GM12878 (cell line): ENCODE data around the gene USF1. TPM values are rescaled to one million over a fixed set of nuclear protein-coding genes. Genes with fewer than 3 reads are reported as not detected.

ENCODE experiments used
- ATAC-seq: fragments of 200-7000 bp; cut with Tn5 transposase; 3 replicates; pipeline ENCODE4 v1.9.1; 2020; ENCODE audit warnings: mild to moderate bottlenecking, moderate library complexity
- BruUV-seq: library from RNA; stranded (reverse); fragments of 400-500 nt; replicated peaks from 2 replicates; lab custom pipeline; 2021; lab: Mats Ljungman, UMichigan
- CTCF ChIA-PET: fragments of 300-600 bp; sonication (Branson Sonifier 250); formaldehyde crosslinking; extraction: SDS; loops from one replicate; lab custom pipeline; 2021; ENCODE audit warnings: inconsistent platforms; lab: Yijun Ruan, JAX
- POLR2A ChIA-PET: fragments of 350-600 bp; formaldehyde crosslinking; extraction: SDS; loops from one replicate; lab custom pipeline; 2021; ENCODE audit warnings: inconsistent platforms; lab: Charles Lee
- RAD21 ChIA-PET: fragments of 300-600 bp; sonication (Branson Sonifier 250); formaldehyde crosslinking; loops from one replicate; lab custom pipeline; 2023; ENCODE audit warnings: antibody characterized with exemption; ENCODE audit not compliant: unreplicated experiment; lab: Charles Lee
- SMC1A ChIA-PET: fragments of 300-600 bp; sonication (Branson Sonifier 250); formaldehyde crosslinking; loops from one replicate; lab custom pipeline; 2023; ENCODE audit not compliant: unreplicated experiment, uncharacterized antibody; lab: Charles Lee
- DNase-seq: peaks from one replicate; pipeline ENCODE4 v3.0.0-alpha.2; 2011; ENCODE audit warnings: low read depth, low spot score
- FAIRE-seq: peaks from 3 replicates; lab custom pipeline; 2011; peaks lifted over from hg19 to GRCh38; lab: Jason Lieb, UNC
- H2AFZ ChIP-seq: 2 replicates; pipeline ENCODE4 v1.6.0; 2011; ENCODE audit warnings: low read depth, low read length, control low read depth; ENCODE audit not compliant: control insufficient read depth
- H3K27ac ChIP-seq: 2 replicates; pipeline ENCODE4 v1.5.1; 2011; ENCODE audit warnings: control low read depth; ENCODE audit not compliant: control insufficient read depth, insufficient read depth
- H3K27me3 ChIP-seq, 2 experiments: replicated peaks in 1 of 2; 2 replicates each; pipeline versions ENCODE4 v1.6.0 to v1.6.1; 2011; ENCODE audit warnings: low read length in 1 of 2; ENCODE audit not compliant: control insufficient read depth in 2 of 2, insufficient read depth in 2 of 2
- H3K36me3 ChIP-seq, 2 experiments: 2 replicates each; pipeline ENCODE4 v1.5.1; 2011; ENCODE audit warnings: low read length in 1 of 2; ENCODE audit not compliant: control insufficient read depth in 2 of 2, insufficient read depth in 2 of 2
- H3K4me1 ChIP-seq: 2 replicates; pipeline ENCODE4 v1.6.1; 2011; ENCODE audit warnings: mild to moderate bottlenecking, low read length, moderate library complexity, mixed read lengths; ENCODE audit not compliant: control insufficient read depth, insufficient read depth
- H3K4me2 ChIP-seq: 2 replicates; pipeline ENCODE4 v1.6.0; 2011; ENCODE audit warnings: control low read depth; ENCODE audit not compliant: control insufficient read depth, insufficient read depth
- H3K4me3 ChIP-seq: fragments of 200-600 bp; sonication (generic); 2 replicates; pipeline ENCODE4 v1.5.1; 2016
- H3K79me2 ChIP-seq: 2 replicates; pipeline ENCODE4 v1.6.0; 2011; ENCODE audit warnings: low read length; ENCODE audit not compliant: control insufficient read depth, insufficient read depth
- H3K9ac ChIP-seq: 2 replicates; pipeline ENCODE4 v1.8.0; 2011; ENCODE audit warnings: low read length, control low read depth, mixed read lengths; ENCODE audit not compliant: control insufficient read depth, insufficient read depth
- H3K9me3 ChIP-seq: replicated peaks from 3 replicates; pipeline ENCODE4 v1.5.1; 2011; ENCODE audit warnings: mild to moderate bottlenecking, low read length; ENCODE audit not compliant: control insufficient read depth, insufficient read depth
- H4K20me1 ChIP-seq: 2 replicates; pipeline ENCODE4 v1.6.0; 2011; ENCODE audit not compliant: control insufficient read depth, insufficient read depth
- HCFC1 ChIP-seq: fragments of 150-350 bp; IDR thresholded peaks from 2 replicates; pipeline ENCODE4 v1.6.1; 2014; ENCODE audit warnings: low read length
- IRF5 ChIP-seq: fragments of 450-650 bp; IDR thresholded peaks from 2 replicates; pipeline ENCODE4 v1.6.1; 2017; ENCODE audit warnings: borderline replicate concordance
- KAT2A ChIP-seq: conservative IDR thresholded peaks from 2 replicates; pipeline ENCODE4 v1.6.1; 2011; ENCODE audit warnings: low read depth, low read length; ENCODE audit not compliant: control insufficient read depth
- POU2F2 ChIP-seq: IDR thresholded peaks from 3 replicates; pipeline ENCODE4 v1.6.1; 2011; ENCODE audit warnings: low read depth, mild to moderate bottlenecking, low read length, borderline replicate concordance
- SMARCA5 ChIP-seq: fragments of 450-650 bp; IDR thresholded peaks from 2 replicates; pipeline ENCODE4 v1.6.1; 2017; ENCODE audit warnings: mild to moderate bottlenecking
- STAT3 ChIP-seq: IDR thresholded peaks from 2 replicates; pipeline ENCODE4 v1.6.1; 2011; ENCODE audit warnings: low read depth, low read length, improper control_type of control experiment
- WGBS: methylation state at CpG from one replicate; pipeline ENCODE4 v1.1.6; 2016; ENCODE audit warnings: low lambda C conversion rate; ENCODE audit not compliant: insufficient replicate concordance, insufficient coverage; ENCODE audit errors: missing lambda C conversion rate; 5-methylcytosine and 5-hydroxymethylcytosine counted together
- in situ Hi-C: fragments of 300-500 bp; cut with MboI; formaldehyde crosslinking; loops from 9 replicates; pipeline ENCODE4 v1.14.3; 2018; ENCODE audit warnings: mixed read lengths
- intact Hi-C: fragments of 100-400 bp; cut with micrococcal nuclease; formaldehyde crosslinking; loops from one replicate; pipeline ENCODE4 v1.14.2; 2022; ENCODE audit not compliant: unreplicated experiment
- polyA plus RNA-seq, 11 experiments: library from polyadenylated mRNA; depleted of rRNA in 4 of 11; unstranded in 6 of 11; stranded (reverse) in 5 of 11; fragments of >200 nt; fragmentation: Nextera tagmentation in 4 of 11; fragmentation: Illumina TruSeq in 1 of 11; extraction: Ambion mirVana in 4 of 11; extraction: Trizol in 1 of 11; gene quantifications; 1 replicate in 1 of 11; 2 replicates in 10 of 11; pipeline versions ENCODE4 v1.2.1 to v1.2.3, GENCODE V29; 2011 to 2016; ENCODE audit warnings: inconsistent platforms in 2 of 11, missing spikeins in 2 of 11, low read depth in 1 of 11
- total RNA-seq, 4 experiments: library from RNA; depleted of rRNA in 3 of 4; stranded (reverse); fragments of >200 nt in 3 of 4; fragmentation: Illumina TruSeq in 1 of 4; extraction: Trizol in 1 of 4; gene quantifications; 2 replicates each; pipeline versions ENCODE4 v1.2.1 to v1.2.3, GENCODE V29; 2013 to 2021
- TF ChIP-seq, protein P1 (sequence below): fragments of 450-650 bp; IDR thresholded peaks from 2 replicates; pipeline ENCODE4 v1.6.1; 2017; ENCODE audit warnings: low read depth, mild to moderate bottlenecking, moderate library complexity

Gene USF1
- total and polyA plus RNA-seq, 10 of the 15 experiments (the other 5 are each of a cell fraction or from before 2014, with no cell fraction given), result 9.4 to 92.1 (median 53.5) TPM

DNA sequence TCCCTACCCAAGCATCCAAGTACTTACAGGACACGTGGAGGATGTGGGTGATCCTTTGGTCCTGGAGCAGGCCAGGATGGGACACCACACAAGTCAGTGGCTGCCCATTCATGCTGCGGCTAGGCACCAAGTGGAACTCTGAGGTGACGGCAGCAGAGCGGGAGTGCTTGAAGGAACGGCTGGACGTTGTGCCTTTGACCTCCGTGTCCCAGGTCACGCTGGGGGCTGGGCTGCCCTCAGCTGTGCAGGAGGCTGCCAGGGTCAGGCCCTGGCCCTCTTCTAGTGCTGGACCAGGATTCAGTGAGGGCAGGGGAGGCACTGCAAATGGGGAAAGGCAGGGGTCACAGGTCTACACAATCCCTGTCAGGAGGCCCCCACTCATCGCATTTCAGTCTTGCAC lies 31.6 kb upstream of the USF1 start:
- in situ Hi-C loops, result no loop called here
- Histone ChIP-seq H3K79me2 (no peaks in the 10 kb centered on the region), H3K36me3 (no peaks in the 10 kb centered on the region), H3K27ac (no peak overlapping the region), H3K4me2 (no peak overlapping the region), H3K4me1 (no peaks in the 10 kb centered on the region; the same call in 1 of the 2 replicates), H3K27me3 (no peaks in the 10 kb centered on the region), H4K20me1 (no peaks in the 10 kb centered on the region), H3K9ac (no peak overlapping the region), H2AFZ (no peak overlapping the region), H3K9me3 (no peaks in the 10 kb centered on the region), H3K4me3 (no peak overlapping the region)
- intact Hi-C loops, result no loop called here
- FAIRE-seq, result no peak
- ChIA-PET SMC1A (no interaction called here), RAD21 (no interaction called here), POLR2A (no interaction called here), CTCF (interaction anchor here (1.0 kb wide), 1 partner anchor 80 kb away, joined by 3 read pairs; no protein-coding TSS in a partner anchor)
- 54% methylated on average over 9 of the region's 9 CpGs for WGBS
- no TSS peak for BruUV-seq
- DNase-seq, result no peak
- no peak for ATAC-seq
- TF ChIP-seq SMARCA5 (no peak), IRF5 (no peak), STAT3 (no peak), KAT2A (no peak), HCFC1 (no peak), POU2F2 (no peak)
- TF ChIP-seq, protein P1, sequence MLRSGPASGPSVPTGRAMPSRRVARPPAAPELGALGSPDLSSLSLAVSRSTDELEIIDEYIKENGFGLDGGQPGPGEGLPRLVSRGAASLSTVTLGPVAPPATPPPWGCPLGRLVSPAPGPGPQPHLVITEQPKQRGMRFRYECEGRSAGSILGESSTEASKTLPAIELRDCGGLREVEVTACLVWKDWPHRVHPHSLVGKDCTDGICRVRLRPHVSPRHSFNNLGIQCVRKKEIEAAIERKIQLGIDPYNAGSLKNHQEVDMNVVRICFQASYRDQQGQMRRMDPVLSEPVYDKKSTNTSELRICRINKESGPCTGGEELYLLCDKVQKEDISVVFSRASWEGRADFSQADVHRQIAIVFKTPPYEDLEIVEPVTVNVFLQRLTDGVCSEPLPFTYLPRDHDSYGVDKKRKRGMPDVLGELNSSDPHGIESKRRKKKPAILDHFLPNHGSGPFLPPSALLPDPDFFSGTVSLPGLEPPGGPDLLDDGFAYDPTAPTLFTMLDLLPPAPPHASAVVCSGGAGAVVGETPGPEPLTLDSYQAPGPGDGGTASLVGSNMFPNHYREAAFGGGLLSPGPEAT, result no peak
- TF ChIP-seq, all 136 proteins: peak for 0
